ENCODE results near the gene SRR.
A peak's percentile ranks its signal among the peaks of the same experiment; 100 is the strongest.

SRR gene

GRCh38 chr17:2347805-2348685, 44.3 kb downstream of the SRR start:
- peak; percentile 98 for DNase-seq

- no peak for DNase-seq
Measured at GRCh38 chr17:2351269-2351668, 47.5 kb downstream of the SRR start.

GRCh38 chr17:2354311-2354710, 50.6 kb downstream of the SRR start:
- no peak for DNase-seq

- DNase-seq, result no peak
Measured at GRCh38 chr17:2357237-2357636, 53.5 kb downstream of the SRR start.

GRCh38 chr17:2357931-2358434, 54.2 kb downstream of the SRR start:
- DNase-seq, result no peak

GRCh38 chr17:2361010-2361760, 57.4 kb downstream of the SRR start:
- DNase-seq, result no peak

- no peak for DNase-seq
Measured at GRCh38 chr17:2362016-2362415, 58.3 kb downstream of the SRR start.

GRCh38 chr17:2362416-2362815, 58.7 kb downstream of the SRR start:
- no peak for DNase-seq

GRCh38 chr17:2362881-2363280, 59.1 kb downstream of the SRR start:
- DNase-seq, result no peak

GRCh38 chr17:2363318-2363717, 59.6 kb downstream of the SRR start:
- DNase-seq, result no peak

- no peak for DNase-seq
Measured at GRCh38 chr17:2363851-2364762, 60.4 kb downstream of the SRR start.

GRCh38 chr17:2364763-2365116, 61.0 kb downstream of the SRR start:
- no peak for DNase-seq

GRCh38 chr17:2365132-2365531, 61.4 kb downstream of the SRR start:
- no peak for DNase-seq

GRCh38 chr17:2366747-2367494, 63.2 kb downstream of the SRR start:
- no peak for DNase-seq

GRCh38 chr17:2368359-2368758, 64.6 kb downstream of the SRR start:
- no peak for DNase-seq

GRCh38 chr17:2369039-2369438, 65.3 kb downstream of the SRR start:
- DNase-seq, result no peak

- DNase-seq, result no peak
Measured at GRCh38 chr17:2369551-2370210, 65.9 kb downstream of the SRR start.

- DNase-seq, result no peak
Measured at GRCh38 chr17:2370211-2370589, 66.5 kb downstream of the SRR start.

GRCh38 chr17:2371183-2372130, 67.7 kb downstream of the SRR start:
- no peak for DNase-seq

GRCh38 chr17:2372180-2372579, 68.4 kb downstream of the SRR start:
- no peak for DNase-seq

- no peak for DNase-seq
Measured at GRCh38 chr17:2372681-2373080, 68.9 kb downstream of the SRR start.

Data from NCI-H524 treated with DMSO at 0.1 percent for 48 hours (cell line).